HL-60/S4 treated with phorbol 12-myristate 13-acetate at 8.2 ng/mL for 4 days and 3 days (cell line): ENCODE measurements around the gene AGXT.

Experiments
- in situ Hi-C: fragments of 300-500 bp; cut with MboI; formaldehyde crosslinking; loops from 2 replicates; pipeline ENCODE4 v1.15.0; 2022; ENCODE audit warnings: low sequenced_read_pairs

Gene AGXT

GRCh38 chr2:240884221-240884620 lies 15.6 kb downstream of the AGXT start:
- in situ Hi-C loops, result no loop called here

GRCh38 chr2:240884745-240885144 lies 16.1 kb downstream of the AGXT start:
- in situ Hi-C loops, result no loop called here

GRCh38 chr2:240885566-240885965 lies 16.9 kb downstream of the AGXT start:
- in situ Hi-C loops, result no loop called here

- in situ Hi-C loops, result no loop called here
Measured at GRCh38 chr2:240886023-240886565, 17.5 kb downstream of the AGXT start.

GRCh38 chr2:240886678-240887609 lies 18.3 kb downstream of the AGXT start:
- in situ Hi-C loops, result no loop called here

- in situ Hi-C loops, result no loop called here
Measured at GRCh38 chr2:240887631-240888030, 19.0 kb downstream of the AGXT start.

GRCh38 chr2:240888130-240888889 lies 19.7 kb downstream of the AGXT start:
- in situ Hi-C loops, result no loop called here

GRCh38 chr2:240888890-240889573 lies 20.4 kb downstream of the AGXT start:
- in situ Hi-C loops, result no loop called here

- in situ Hi-C loops, result no loop called here
Measured at GRCh38 chr2:240889601-240890560, 21.3 kb downstream of the AGXT start.

- in situ Hi-C loops, result no loop called here
Measured at GRCh38 chr2:240890691-240891090, 22.1 kb downstream of the AGXT start.

GRCh38 chr2:240891492-240892340 lies 23.1 kb downstream of the AGXT start:
- in situ Hi-C loops, result no loop called here

- in situ Hi-C loops, result no loop called here
Measured at GRCh38 chr2:240892356-240892755, 23.7 kb downstream of the AGXT start.

GRCh38 chr2:240892925-240893324 lies 24.3 kb downstream of the AGXT start:
- in situ Hi-C loops, result no loop called here

- in situ Hi-C loops, result no loop called here
Measured at GRCh38 chr2:240893363-240893844, 24.8 kb downstream of the AGXT start.

GRCh38 chr2:240894006-240894405 lies 25.4 kb downstream of the AGXT start:
- in situ Hi-C loops, result no loop called here

GRCh38 chr2:240894836-240895558 lies 26.4 kb downstream of the AGXT start:
- in situ Hi-C loops, result no loop called here

GRCh38 chr2:240895656-240896388 lies 27.2 kb downstream of the AGXT start, which contains the start of gene MAB21L4:
Gene MAB21L4 (minus strand): TSS chr2:240896156. CDS start chr2:240895997, 159 bp downstream.
- in situ Hi-C loops, result no loop called here
